Measurements from ENCODE around the gene SCYL2.

GRCh38 chr12:100229876-100230275 is 37.1 kb upstream of the SCYL2 start:
- TF ChIP-seq CTCF (IDR thresholded peaks at IDR 0.05) = no peak
- no peak for TF ChIP-seq POLR2A (IDR thresholded peaks at IDR 0.05)

Measured in adrenal gland (tissue), 5 donors.